HEK293T (cell line): ENCODE results near the gene ASCL5.

Source experiments
- CTCF ChIA-PET: fragments of 350-600 bp; formaldehyde crosslinking; extraction: SDS; loops from one replicate; lab custom pipeline; 2021; ENCODE audit warnings: antibody characterized with exemption, inconsistent platforms; lab: Yijun Ruan, JAX
- POLR2A ChIA-PET: fragments of 350-600 bp; formaldehyde crosslinking; extraction: SDS; loops from one replicate; lab custom pipeline; 2020; ENCODE audit warnings: antibody characterized with exemption, inconsistent platforms; lab: Yijun Ruan, JAX
- DNase-seq: peaks from one replicate; pipeline ENCODE4 v3.0.0; 2012; ENCODE audit warnings: mixed read lengths; ENCODE audit errors: extremely low spot score
- ARNT ChIP-seq: fragments of 450-650 bp; IDR thresholded peaks from 2 replicates; pipeline ENCODE4 v1.6.1; 2017; ENCODE audit warnings: mild to moderate bottlenecking
- BHLHE40 ChIP-seq: fragments of 450-650 bp; IDR thresholded peaks from 2 replicates; pipeline ENCODE4 v1.6.1; 2016; ENCODE audit warnings: mild to moderate bottlenecking, moderate library complexity, borderline replicate concordance
- CTBP1 ChIP-seq: fragments of 450-650 bp; IDR thresholded peaks from 2 replicates; pipeline ENCODE4 v1.6.1; 2016; ENCODE audit warnings: borderline replicate concordance
- ELF4 ChIP-seq: fragments of 450-650 bp; IDR thresholded peaks from 2 replicates; pipeline ENCODE4 v1.6.1; 2017; ENCODE audit warnings: antibody characterized with exemption
- FOXA1 ChIP-seq: fragments of 450-650 bp; IDR thresholded peaks from 2 replicates; pipeline ENCODE4 v1.6.1; 2016; ENCODE audit warnings: mild to moderate bottlenecking
- FOXK2 ChIP-seq: fragments of 450-650 bp; IDR thresholded peaks from 2 replicates; pipeline ENCODE4 v1.6.1; 2016; ENCODE audit warnings: mild to moderate bottlenecking
- FOXM1 ChIP-seq: fragments of 450-650 bp; IDR thresholded peaks from 2 replicates; pipeline ENCODE4 v1.6.1; 2017; ENCODE audit warnings: mild to moderate bottlenecking, borderline replicate concordance
- HDGF ChIP-seq: fragments of 450-650 bp; IDR thresholded peaks from 2 replicates; pipeline ENCODE4 v1.6.1; 2017; ENCODE audit warnings: antibody characterized with exemption, borderline replicate concordance
- L3MBTL2 ChIP-seq: fragments of 450-650 bp; conservative IDR thresholded peaks from 2 replicates; pipeline ENCODE4 v1.6.1; 2016; ENCODE audit warnings: mild to moderate bottlenecking
- LEF1 ChIP-seq: fragments of 450-650 bp; IDR thresholded peaks from 2 replicates; pipeline ENCODE4 v1.6.1; 2017; ENCODE audit warnings: mild to moderate bottlenecking, borderline replicate concordance
- NFRKB ChIP-seq: fragments of 450-650 bp; IDR thresholded peaks from 2 replicates; pipeline ENCODE4 v1.6.1; 2016; ENCODE audit warnings: mild to moderate bottlenecking, moderate library complexity
- PKNOX1 ChIP-seq: fragments of 450-650 bp; IDR thresholded peaks from 2 replicates; pipeline ENCODE4 v1.6.1; 2016
- SP1 ChIP-seq: fragments of 450-650 bp; IDR thresholded peaks from 2 replicates; pipeline ENCODE4 v1.6.1; 2017
- SUZ12 ChIP-seq: fragments of 450-650 bp; IDR thresholded peaks from 2 replicates; pipeline ENCODE4 v1.6.1; 2016; ENCODE audit warnings: mild to moderate bottlenecking
- TARDBP ChIP-seq: fragments of 450-650 bp; IDR thresholded peaks from 2 replicates; pipeline ENCODE4 v1.6.1; 2016
- ZNF384 ChIP-seq: fragments of 450-650 bp; IDR thresholded peaks from 2 replicates; pipeline ENCODE4 v1.6.1; 2016

ASCL5 gene, protein sequence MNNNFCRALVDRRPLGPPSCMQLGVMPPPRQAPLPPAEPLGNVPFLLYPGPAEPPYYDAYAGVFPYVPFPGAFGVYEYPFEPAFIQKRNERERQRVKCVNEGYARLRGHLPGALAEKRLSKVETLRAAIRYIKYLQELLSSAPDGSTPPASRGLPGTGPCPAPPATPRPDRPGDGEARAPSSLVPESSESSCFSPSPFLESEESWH

GRCh38 chr1:201126832-201127754 lies at the start of gene ASCL5:
Gene ASCL5, minus strand, starts transcription at chr1:201127184. Its CDS starts 11,812 bp downstream, at chr1:201115372.
- CTCF ChIA-PET, result interaction anchor here (0.9 kb wide), 1 partner anchor 9 kb away, joined by 3 read pairs; no protein-coding TSS in a partner anchor

DNA sequence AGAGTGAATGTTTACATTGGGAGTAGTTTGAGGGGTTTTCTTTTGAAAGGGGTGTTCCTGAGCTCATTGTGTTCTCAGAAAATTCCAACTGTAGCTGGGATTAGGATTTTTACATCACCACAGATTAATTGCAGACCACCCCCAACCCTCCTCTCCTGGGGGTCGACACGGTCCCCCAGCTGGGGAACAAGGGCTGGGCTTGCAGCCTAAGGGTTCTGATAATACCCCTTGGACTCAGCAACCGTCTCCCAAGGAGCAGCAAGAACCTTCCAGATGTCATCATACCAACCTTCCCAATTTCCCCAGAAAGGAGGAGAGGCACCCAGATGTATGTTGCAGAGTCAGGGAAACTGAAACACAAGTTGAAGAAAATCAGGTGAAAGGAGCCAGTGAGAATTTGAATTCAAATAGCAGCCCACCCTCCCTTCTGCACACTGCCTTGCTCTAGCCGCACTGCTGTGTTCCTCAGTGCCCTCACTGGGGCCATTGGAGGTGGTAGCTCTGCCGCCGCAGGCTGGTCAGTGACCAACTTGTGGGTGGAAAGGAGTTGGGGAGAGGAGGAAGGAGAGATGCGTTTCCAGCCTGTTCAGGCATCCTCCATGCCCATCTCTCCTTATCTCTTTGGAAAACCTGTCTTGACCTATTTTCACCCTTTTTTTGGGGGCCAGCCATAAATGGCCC lies 49.0 kb upstream of the ASCL5 start:
- CTCF ChIA-PET, result interaction anchor here (0.7 to 1.6 kb wide), 2 partner anchors 8 to 17 kb away, joined by 3 to 4 read pairs; no protein-coding TSS in a partner anchor

More at GRCh38 chr1:201126832-201127754, at the start of gene ASCL5:
- TF ChIP-seq HDGF (no peak), ZNF384 (no peak), FOXM1 (no peak), ELF4 (no peak), CTBP1 (no peak), SUZ12 (no peak), FOXA1 (no peak), PKNOX1 (no peak), LEF1 (no peak), BHLHE40 (no peak), NFRKB (no peak)
- DNase-seq, result no peak
- POLR2A ChIA-PET, result no interaction called here

GRCh38 chr1:201173736-201174135 lies 46.8 kb upstream of the ASCL5 start:
- no peak for TF ChIP-seq SP1
- no peak for TF ChIP-seq NFRKB
- TF ChIP-seq ELF4, result no peak
- no peak for TF ChIP-seq FOXK2
- no peak for TF ChIP-seq SUZ12
- no peak for TF ChIP-seq LEF1
- no peak for TF ChIP-seq L3MBTL2
- TF ChIP-seq FOXM1, result no peak
- TF ChIP-seq FOXA1, result no peak
- TF ChIP-seq ARNT, result no peak
- no peak for TF ChIP-seq CTBP1
- DNase-seq, result no peak
- ChIA-PET POLR2A (no interaction called here), CTCF (no interaction called here)

More for the DNA sequence above, 49.0 kb upstream of the ASCL5 start:
- no peak for TF ChIP-seq ZNF384
- TF ChIP-seq BHLHE40, result no peak
- TF ChIP-seq FOXM1, result no peak
- no peak for TF ChIP-seq HDGF
- TF ChIP-seq L3MBTL2, result no peak
- TF ChIP-seq SUZ12, result no peak
- no peak for TF ChIP-seq LEF1
- no peak for TF ChIP-seq CTBP1
- no peak for TF ChIP-seq PKNOX1
- no peak for TF ChIP-seq FOXA1
- no peak for TF ChIP-seq NFRKB
- TF ChIP-seq FOXK2, result no peak
- TF ChIP-seq ELF4, result no peak
- TF ChIP-seq SP1, result no peak
- POLR2A ChIA-PET, result interaction anchor here (1.3 kb wide), 1 partner anchor 22 kb away, joined by 4 read pairs; the partner anchor contains the start of gene TMEM9
- no peak for DNase-seq

DNA sequence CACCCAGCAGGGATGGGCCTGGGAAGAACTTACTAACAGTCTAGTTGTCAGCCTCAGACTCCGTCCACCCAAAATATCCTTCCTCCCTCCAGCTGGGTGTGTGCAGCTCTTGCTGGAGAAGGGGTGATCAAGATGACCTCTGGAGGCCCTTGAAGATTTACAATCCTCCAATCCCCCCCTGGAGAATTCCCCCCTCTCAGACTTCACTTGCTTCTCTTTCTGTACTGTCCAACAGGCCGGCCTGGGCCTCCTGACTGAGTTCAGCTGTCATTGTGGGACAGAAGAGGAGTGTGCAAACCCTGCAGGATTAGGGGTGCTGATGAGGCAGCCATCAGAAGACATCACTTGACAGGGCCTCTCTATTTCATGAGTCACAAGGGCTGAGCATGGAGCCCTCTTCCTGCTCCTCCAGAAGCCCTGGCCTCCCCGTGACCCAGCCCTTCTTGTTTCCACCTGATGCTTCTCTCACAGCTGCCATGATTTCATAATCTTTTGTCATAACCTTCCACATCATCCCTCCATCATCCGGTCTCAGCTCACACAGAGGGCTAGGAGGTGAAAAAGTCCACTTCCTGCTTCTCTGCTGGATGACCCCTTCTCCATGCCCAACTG lies 46.1 kb upstream of the ASCL5 start:
- ChIA-PET POLR2A (no interaction called here), CTCF (no interaction called here)
- TF ChIP-seq FOXM1 (no peak), ARNT (no peak), NFRKB (no peak), SUZ12 (no peak), L3MBTL2 (no peak), ELF4 (no peak), FOXA1 (no peak), SP1 (no peak), LEF1 (no peak), TARDBP (no peak), BHLHE40 (no peak), HDGF (no peak), PKNOX1 (no peak), ZNF384 (no peak), FOXK2 (no peak), CTBP1 (no peak)
- no peak for DNase-seq
